Measurements from ENCODE around the gene SHROOM4. TPM values are rescaled to one million over a fixed set of nuclear protein-coding genes. Genes with fewer than 3 reads are reported as not detected.

The SHROOM4 gene
- total RNA-seq, 1 donor from 2014 or later, result 5.3 TPM

GRCh38 chrX:50707955-50708699, 105.9 kb downstream of the SHROOM4 start:
- no peak for DNase-seq

- no peak for DNase-seq
Measured at GRCh38 chrX:50707405-50707804, 106.6 kb downstream of the SHROOM4 start.

GRCh38 chrX:50705042-50705441, 109.0 kb downstream of the SHROOM4 start:
- DNase-seq, result peak; percentile 46

- no peak for DNase-seq
Measured at GRCh38 chrX:50704360-50704759, 109.6 kb downstream of the SHROOM4 start.

GRCh38 chrX:50700921-50701320, 113.1 kb downstream of the SHROOM4 start:
- no peak for DNase-seq

- DNase-seq, result no peak
Measured at GRCh38 chrX:50698944-50699343, 115.0 kb downstream of the SHROOM4 start.

- peak; percentile 9 for DNase-seq
Measured at GRCh38 chrX:50697691-50698090, 116.3 kb downstream of the SHROOM4 start.

GRCh38 chrX:50691820-50692219, 122.2 kb downstream of the SHROOM4 start:
- DNase-seq, result no peak

- no peak for DNase-seq
Measured at GRCh38 chrX:50684871-50685270, 129.1 kb downstream of the SHROOM4 start.

- no peak for DNase-seq
Measured at GRCh38 chrX:50680990-50681389, 133.0 kb downstream of the SHROOM4 start.

GRCh38 chrX:50677789-50678188, 136.2 kb downstream of the SHROOM4 start:
- no peak for DNase-seq

GRCh38 chrX:50671661-50672060, 142.3 kb downstream of the SHROOM4 start:
- DNase-seq, result no peak

GRCh38 chrX:50668860-50669259, 145.1 kb downstream of the SHROOM4 start:
- DNase-seq, result no peak

GRCh38 chrX:50648156-50648555, 165.8 kb downstream of the SHROOM4 start:
- no peak for DNase-seq

GRCh38 chrX:50644496-50644895, 169.5 kb downstream of the SHROOM4 start:
- DNase-seq, result no peak

GRCh38 chrX:50643525-50644137, 170.4 kb downstream of the SHROOM4 start:
- DNase-seq, result no peak

- no peak for DNase-seq
Measured at GRCh38 chrX:50638123-50638522, 175.9 kb downstream of the SHROOM4 start.

GRCh38 chrX:50635817-50636365, 178.1 kb downstream of the SHROOM4 start:
- no peak for DNase-seq

GRCh38 chrX:50635162-50635561, 178.8 kb downstream of the SHROOM4 start:
- no peak for DNase-seq

- no peak for DNase-seq
Measured at GRCh38 chrX:50629774-50630173, 184.2 kb downstream of the SHROOM4 start.

- DNase-seq, result no peak
Measured at GRCh38 chrX:50627696-50628095, 186.3 kb downstream of the SHROOM4 start.

GRCh38 chrX:50626432-50626831, 187.6 kb downstream of the SHROOM4 start:
- no peak for DNase-seq

GRCh38 chrX:50622751-50623150, 191.2 kb downstream of the SHROOM4 start:
- no peak for DNase-seq
